MCF 10A (cell line): ENCODE results near the gene DDX31. TPM values are rescaled to one million over a fixed set of nuclear protein-coding genes. Genes with fewer than 3 reads are reported as not detected.
A peak's percentile ranks its signal among the peaks of the same experiment; 100 is the strongest.

Source experiments
- BruUV-seq: library from RNA; stranded (reverse); fragments of 400-500 nt; replicated peaks from 2 replicates; lab custom pipeline; 2021; lab: Mats Ljungman, UMichigan
- CTCF ChIA-PET: fragments of 300-600 bp; sonication (Branson Sonifier 250); formaldehyde crosslinking; extraction: SDS; loops from one replicate; lab custom pipeline; 2021; ENCODE audit warnings: antibody characterized with exemption, inconsistent platforms; lab: Yijun Ruan, JAX
- POLR2A ChIA-PET: fragments of 300-600, 350-650 bp; sonication (Branson Sonifier 250); formaldehyde crosslinking; extraction: SDS; loops from one replicate; lab custom pipeline; 2020; ENCODE audit warnings: antibody characterized with exemption, inconsistent platforms; lab: Yijun Ruan, JAX
- DNase-seq: peaks from one replicate; pipeline ENCODE4 v3.0.0-alpha.2; 2018; ENCODE audit not compliant: unreplicated experiment
- H3K27ac Mint-ChIP-seq: one replicate; pipeline ENCODE4 v1.8.0; 2022; ENCODE audit warnings: mild to moderate bottlenecking, low read depth, mixed read lengths; ENCODE audit not compliant: unreplicated experiment
- H3K27me3 Mint-ChIP-seq: one replicate; pipeline ENCODE4 v1.8.0; 2022; ENCODE audit warnings: mixed read lengths; ENCODE audit not compliant: insufficient read depth, unreplicated experiment
- H3K36me3 Mint-ChIP-seq: one replicate; pipeline ENCODE4 v1.8.0; 2022; ENCODE audit warnings: mild to moderate bottlenecking, moderate library complexity, mixed read lengths; ENCODE audit not compliant: insufficient read depth, unreplicated experiment
- H3K4me1 Mint-ChIP-seq: one replicate; pipeline ENCODE4 v1.8.0; 2022; ENCODE audit warnings: mixed read lengths; ENCODE audit not compliant: insufficient read depth, unreplicated experiment
- H3K4me3 Mint-ChIP-seq: one replicate; pipeline ENCODE4 v1.8.0; 2022; ENCODE audit warnings: mild to moderate bottlenecking, moderate library complexity, mixed read lengths; ENCODE audit not compliant: unreplicated experiment
- H3K9me3 Mint-ChIP-seq: one replicate; pipeline ENCODE4 v1.8.0; 2022; ENCODE audit warnings: mixed read lengths; ENCODE audit not compliant: unreplicated experiment
- intact Hi-C: fragments of 100-400 bp; cut with micrococcal nuclease; formaldehyde crosslinking; loops from 2 replicates; pipeline ENCODE4 v1.14.1; 2022
- total RNA-seq: library from RNA; stranded (reverse); gene quantifications from 2 replicates; pipeline ENCODE4 v1.2.3, GENCODE V29; 2022
- TF ChIP-seq, protein P1 (sequence below): fragments of 200-600 bp; IDR thresholded peaks from one replicate; pipeline ENCODE4 v1.8.0; 2022; ENCODE audit warnings: antibody characterized with exemption, mild to moderate bottlenecking; ENCODE audit not compliant: unreplicated experiment

The DDX31 gene
- total RNA-seq, 1 experiment from 2014 or later = 28.8 TPM

- TF ChIP-seq, protein P1, sequence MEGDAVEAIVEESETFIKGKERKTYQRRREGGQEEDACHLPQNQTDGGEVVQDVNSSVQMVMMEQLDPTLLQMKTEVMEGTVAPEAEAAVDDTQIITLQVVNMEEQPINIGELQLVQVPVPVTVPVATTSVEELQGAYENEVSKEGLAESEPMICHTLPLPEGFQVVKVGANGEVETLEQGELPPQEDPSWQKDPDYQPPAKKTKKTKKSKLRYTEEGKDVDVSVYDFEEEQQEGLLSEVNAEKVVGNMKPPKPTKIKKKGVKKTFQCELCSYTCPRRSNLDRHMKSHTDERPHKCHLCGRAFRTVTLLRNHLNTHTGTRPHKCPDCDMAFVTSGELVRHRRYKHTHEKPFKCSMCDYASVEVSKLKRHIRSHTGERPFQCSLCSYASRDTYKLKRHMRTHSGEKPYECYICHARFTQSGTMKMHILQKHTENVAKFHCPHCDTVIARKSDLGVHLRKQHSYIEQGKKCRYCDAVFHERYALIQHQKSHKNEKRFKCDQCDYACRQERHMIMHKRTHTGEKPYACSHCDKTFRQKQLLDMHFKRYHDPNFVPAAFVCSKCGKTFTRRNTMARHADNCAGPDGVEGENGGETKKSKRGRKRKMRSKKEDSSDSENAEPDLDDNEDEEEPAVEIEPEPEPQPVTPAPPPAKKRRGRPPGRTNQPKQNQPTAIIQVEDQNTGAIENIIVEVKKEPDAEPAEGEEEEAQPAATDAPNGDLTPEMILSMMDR = no peak
- no peaks in the 10 kb centered on the region for H3K9me3 Mint-ChIP-seq
- H3K4me1 Mint-ChIP-seq = peaks cover 7% of the 10 kb centered on the region
- intact Hi-C loops = no loop called here
- H3K4me3 Mint-ChIP-seq = no peak overlapping the region
- ChIA-PET POLR2A (interaction anchor here (1.2 kb wide), 1 partner anchor 14 kb away, joined by 3 read pairs; no protein-coding TSS in a partner anchor), CTCF (no interaction called here)
- peaks cover 45% of the 10 kb centered on the region for H3K36me3 Mint-ChIP-seq
- BruUV-seq = no TSS peak
- H3K27me3 Mint-ChIP-seq = no peaks in the 10 kb centered on the region
- no peak for DNase-seq
- no peak overlapping the region for H3K27ac Mint-ChIP-seq
Measured at GRCh38 chr9:132637801-132638200, 32.0 kb downstream of the DDX31 start.

DNA sequence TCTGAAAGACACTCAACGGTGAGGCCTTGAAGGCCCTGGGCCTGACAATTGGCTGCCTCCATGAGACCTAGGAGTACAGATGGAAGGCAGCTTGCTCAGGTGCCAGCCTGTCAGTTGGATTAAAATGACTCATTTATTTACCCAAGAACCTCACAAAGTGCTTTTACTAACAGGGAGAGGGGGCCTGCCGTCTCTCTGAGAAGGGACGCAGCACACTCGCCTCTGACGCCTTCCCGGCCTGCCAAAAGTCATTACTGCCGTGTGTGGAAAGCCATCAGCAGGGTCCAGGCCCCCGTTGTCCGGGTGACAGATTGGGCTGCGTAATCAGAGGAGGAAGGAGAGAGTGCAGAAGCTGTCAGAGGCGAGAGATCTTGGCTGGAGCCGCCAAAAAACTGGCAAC lies 32.4 kb downstream of the DDX31 start:
- Mint-ChIP-seq H3K9me3 (no peaks in the 10 kb centered on the region), H3K27me3 (no peaks in the 10 kb centered on the region), H3K4me3 (no peak overlapping the region), H3K36me3 (peaks cover 42% of the 10 kb centered on the region), H3K27ac (no peak overlapping the region), H3K4me1 (peaks cover 10% of the 10 kb centered on the region)
- POLR2A ChIA-PET = interaction anchor here (1.2 kb wide), 1 partner anchor 15 kb away, joined by 3 read pairs; no protein-coding TSS in a partner anchor
- BruUV-seq = no TSS peak
- DNase-seq = no peak
- TF ChIP-seq, protein P1 = no peak
- intact Hi-C loops = no loop called here
- CTCF ChIA-PET = no interaction called here

GRCh38 chr9:132634327-132634726 lies 35.5 kb downstream of the DDX31 start:
- no TSS peak for BruUV-seq
- H3K4me3 Mint-ChIP-seq = no peak overlapping the region
- intact Hi-C loops = no loop called here
- ChIA-PET POLR2A (no interaction called here), CTCF (no interaction called here)
- TF ChIP-seq, protein P1 = no peak
- H3K9me3 Mint-ChIP-seq = no peaks in the 10 kb centered on the region
- H3K36me3 Mint-ChIP-seq = peaks cover 50% of the 10 kb centered on the region
- no peaks in the 10 kb centered on the region for H3K27me3 Mint-ChIP-seq
- no peak for DNase-seq
- peaks cover 26% of the 10 kb centered on the region for H3K4me1 Mint-ChIP-seq
- peak overlapping the region; percentile 40 for H3K27ac Mint-ChIP-seq

DNA sequence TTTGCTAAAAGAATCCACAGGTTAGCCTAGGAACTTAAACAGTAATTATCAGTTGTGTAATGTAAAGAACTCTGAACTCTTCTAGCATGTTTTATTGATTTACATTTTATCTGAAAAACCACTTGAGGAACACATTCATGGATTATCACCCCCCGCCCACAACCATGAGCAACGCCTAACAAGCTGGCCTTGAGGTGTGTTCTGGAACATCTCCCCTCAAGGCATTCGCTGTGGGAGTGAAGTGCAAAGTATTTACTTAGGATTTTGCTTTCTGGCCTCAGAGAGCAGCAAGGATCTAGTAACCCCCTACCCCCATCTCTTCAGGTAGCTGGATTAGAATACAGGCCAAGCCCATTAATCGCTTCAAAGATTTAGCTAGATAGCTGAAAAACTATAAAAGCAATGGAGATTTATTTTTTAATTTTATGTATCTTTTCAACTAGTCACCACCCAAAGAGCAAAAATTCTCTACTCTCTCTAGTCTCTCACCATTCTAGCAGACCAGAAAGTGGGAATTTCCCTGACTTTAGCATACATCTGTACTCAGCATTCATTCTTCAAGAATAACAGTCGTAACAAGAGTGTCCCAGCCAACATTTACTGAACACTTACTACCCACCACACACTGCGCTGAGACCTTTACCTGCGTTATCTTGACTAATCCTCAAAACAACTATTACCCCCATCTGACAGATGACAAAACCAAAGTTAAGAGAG lies 37.2 kb downstream of the DDX31 start:
- intact Hi-C loops = no loop called here
- peaks cover 26% of the 10 kb centered on the region for H3K4me1 Mint-ChIP-seq
- peaks cover 59% of the 10 kb centered on the region for H3K36me3 Mint-ChIP-seq
- POLR2A ChIA-PET = interaction anchor here (0.7 to 1.3 kb wide), 3 partner anchors 9 to 37 kb away, joined by 3 to 4 read pairs (median 4); no protein-coding TSS in a partner anchor
- TF ChIP-seq, protein P1 = no peak
- no peaks in the 10 kb centered on the region for H3K27me3 Mint-ChIP-seq
- CTCF ChIA-PET = interaction anchor here (0.6 to 0.9 kb wide), 2 partner anchors 19 to 269 kb away, joined by 3 read pairs; no protein-coding TSS in a partner anchor
- BruUV-seq = no TSS peak
- no peak overlapping the region for H3K4me3 Mint-ChIP-seq
- H3K9me3 Mint-ChIP-seq = no peaks in the 10 kb centered on the region
- no peak overlapping the region for H3K27ac Mint-ChIP-seq
- DNase-seq = no peak
